K562 (cell line): ENCODE data around the gene HAPLN2. TPM values are rescaled to one million over a fixed set of nuclear protein-coding genes. Genes with fewer than 3 reads are reported as not detected.
A peak's percentile ranks its signal among the peaks of the same experiment; 100 is the strongest.

Experiments
- ARID1B ChIP-seq: fragments of 450-650 bp; IDR thresholded peaks from 2 replicates; pipeline ENCODE4 v1.6.1; 2016; ENCODE audit warnings: antibody characterized with exemption, mild to moderate bottlenecking, inconsistent platforms
- BRF1 ChIP-seq: IDR thresholded peaks from 3 replicates; pipeline ENCODE4 v1.6.1; 2011; ENCODE audit warnings: borderline replicate concordance, mild to moderate bottlenecking; ENCODE audit not compliant: insufficient read length; ENCODE audit errors: extremely low read depth
- FOXM1 ChIP-seq, 2 experiments: fragments of 450-650 bp in 1 of 2; sonication (generic) in 1 of 2; formaldehyde crosslinking in 1 of 2; IDR thresholded peaks; 2 replicates each; pipeline versions ENCODE4 v1.6.1 to v1.9.0; 2017 to 2022; ENCODE audit warnings: low read depth in 2 of 2, mild to moderate bottlenecking in 2 of 2, missing genetic modification reagents in 1 of 2, moderate library complexity in 1 of 2
- LCOR ChIP-seq: sonication (generic); formaldehyde crosslinking; IDR thresholded peaks from 2 replicates; pipeline ENCODE4 v1.8.0; 2022; ENCODE audit warnings: mild to moderate bottlenecking, missing genetic modification reagents
- MAFG ChIP-seq: fragments of 450-650 bp; conservative IDR thresholded peaks from 2 replicates; pipeline ENCODE4 v1.6.1; 2016; ENCODE audit warnings: missing genetic modification characterization, missing compliant biosample characterization
- MBD2 ChIP-seq: sonication (generic); IDR thresholded peaks from 2 replicates; pipeline ENCODE4 v1.6.1; 2016; ENCODE audit warnings: low read depth, borderline replicate concordance
- MXI1 ChIP-seq: IDR thresholded peaks from 2 replicates; pipeline ENCODE4 v1.6.1; 2011; ENCODE audit warnings: low read depth, mild to moderate bottlenecking, improper control_type of control experiment, low read length
- POLR2G ChIP-seq: fragments of 200-400 bp; formaldehyde crosslinking; IDR thresholded peaks from 2 replicates; pipeline ENCODE4 v1.6.1; 2017; ENCODE audit warnings: low read depth, mild to moderate bottlenecking, antibody characterized with exemption, low read length, moderate library complexity
- RBM34 ChIP-seq: fragments of 200-400 bp; formaldehyde crosslinking; IDR thresholded peaks from 2 replicates; pipeline ENCODE4 v1.6.1; 2018; ENCODE audit warnings: low read length, borderline replicate concordance; ENCODE audit not compliant: insufficient read depth
- YY1 ChIP-seq, 3 experiments: IDR thresholded peaks; 2 replicates each; pipeline ENCODE4 v1.6.1; 2011; ENCODE audit warnings: low read length in 2 of 3, mild to moderate bottlenecking in 2 of 3, moderate library complexity in 2 of 3, borderline replicate concordance in 1 of 3, control low read depth in 1 of 3, low read depth in 1 of 3; ENCODE audit not compliant: insufficient read depth in 3 of 3, insufficient replicate concordance in 2 of 3, control insufficient read depth in 1 of 3, insufficient read length in 1 of 3; ENCODE audit errors: extremely low read depth in 1 of 3
- ZBTB9 ChIP-seq: fragments of 450-650 bp; formaldehyde crosslinking; IDR thresholded peaks from 2 replicates; pipeline ENCODE4 v1.4.0; 2020; ENCODE audit warnings: mild to moderate bottlenecking, moderate library complexity
- polyA plus RNA-seq, 8 experiments: library from polyadenylated mRNA; depleted of rRNA in 4 of 8; stranded (reverse) in 5 of 8; unstranded in 3 of 8; fragments of >200 nt; fragmentation: Nextera tagmentation in 2 of 8; fragmentation: Illumina TruSeq in 1 of 8; extraction: Ambion mirVana in 2 of 8; extraction: Trizol in 1 of 8; gene quantifications; 2 replicates each; pipeline versions ENCODE4 v1.2.1 to v1.2.3, GENCODE V29; 2011 to 2014; ENCODE audit warnings: inconsistent platforms in 1 of 8, missing spikeins in 1 of 8
- total RNA-seq, 7 experiments: library from RNA; depleted of rRNA in 6 of 7; stranded (reverse); fragments of >200 nt in 6 of 7; fragmentation: Illumina TruSeq in 2 of 7; extraction: Trizol in 2 of 7; gene quantifications; 2 replicates each; pipeline versions ENCODE4 v1.2.1 to v1.2.3, GENCODE V29; 2011 to 2021; ENCODE audit warnings: low replicate concordance in 1 of 7
- TF ChIP-seq, protein P1 (sequence below): fragments of 250-450 bp; sonication (Bioruptor Pico); IDR thresholded peaks from 2 replicates; pipeline ENCODE4 v1.4.0; 2020
- TF ChIP-seq, protein P2 (sequence below): fragments of 450-650 bp; IDR thresholded peaks from 2 replicates; pipeline ENCODE4 v1.6.1; 2016; ENCODE audit warnings: antibody characterized with exemption
- TF ChIP-seq, protein P3 (sequence below): sonication (generic); formaldehyde crosslinking; IDR thresholded peaks from 2 replicates; pipeline ENCODE4 v1.8.0; 2022; ENCODE audit warnings: mild to moderate bottlenecking, missing genetic modification reagents
- TF ChIP-seq, protein P4 (sequence below): fragments of 450-650 bp; formaldehyde crosslinking; IDR thresholded peaks from 2 replicates; pipeline ENCODE4 v1.4.0; 2022; ENCODE audit warnings: missing genetic modification characterization

Gene HAPLN2
- total and polyA plus RNA-seq, 9 of the 15 experiments (the other 6 are each of a cell fraction or from before 2014, with no cell fraction given) = 0.14 to 5.2 (median 3.8) TPM; not detected in 4

DNA sequence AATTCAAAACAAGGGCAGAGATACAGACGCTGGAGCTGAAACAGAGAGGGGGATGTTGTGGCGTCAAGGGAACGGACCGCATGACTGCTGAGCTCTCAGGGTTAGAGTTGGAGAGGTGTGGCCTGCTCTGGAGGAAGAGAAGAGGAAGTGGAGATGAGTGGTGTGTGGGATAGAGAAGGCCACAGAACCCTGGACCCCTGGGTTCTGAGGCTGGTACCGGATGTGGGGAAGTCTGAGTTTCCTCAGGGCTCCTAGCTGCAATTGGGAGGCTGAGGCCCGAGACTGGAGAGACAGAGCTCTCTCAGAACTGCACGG, 24.5 kb downstream of the HAPLN2 start (continued):
- no peak for TF ChIP-seq FOXM1 (IDR thresholded peaks at IDR 0.05; ENCODE audit: low read depth)
- TF ChIP-seq FOXM1 (CRISPR knock-in tag; IDR thresholded peaks at IDR 0.05; ENCODE audit: low read depth) = no peak
- TF ChIP-seq POLR2G = 0 out of 2 replicates have a peak, but pooled peaks have one; percentile 26
- TF ChIP-seq, protein P1, sequence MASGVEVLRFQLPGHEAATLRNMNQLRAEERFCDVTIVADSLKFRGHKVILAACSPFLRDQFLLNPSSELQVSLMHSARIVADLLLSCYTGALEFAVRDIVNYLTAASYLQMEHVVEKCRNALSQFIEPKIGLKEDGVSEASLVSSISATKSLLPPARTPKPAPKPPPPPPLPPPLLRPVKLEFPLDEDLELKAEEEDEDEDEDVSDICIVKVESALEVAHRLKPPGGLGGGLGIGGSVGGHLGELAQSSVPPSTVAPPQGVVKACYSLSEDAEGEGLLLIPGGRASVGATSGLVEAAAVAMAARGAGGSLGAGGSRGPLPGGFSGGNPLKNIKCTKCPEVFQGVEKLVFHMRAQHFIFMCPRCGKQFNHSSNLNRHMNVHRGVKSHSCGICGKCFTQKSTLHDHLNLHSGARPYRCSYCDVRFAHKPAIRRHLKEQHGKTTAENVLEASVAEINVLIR = no peak
- no peak for TF ChIP-seq YY1 (IDR thresholded peaks at IDR 0.05; ENCODE audit: borderline replicate concordance in 1 of 3, control insufficient read depth in 1 of 3, extremely low read depth in 1 of 3, insufficient read depth in 3 of 3, insufficient read length in 1 of 3, insufficient replicate concordance in 2 of 3, low read depth in 1 of 3, low read length in 2 of 3)
- no peak for TF ChIP-seq MXI1
- TF ChIP-seq, protein P2, sequence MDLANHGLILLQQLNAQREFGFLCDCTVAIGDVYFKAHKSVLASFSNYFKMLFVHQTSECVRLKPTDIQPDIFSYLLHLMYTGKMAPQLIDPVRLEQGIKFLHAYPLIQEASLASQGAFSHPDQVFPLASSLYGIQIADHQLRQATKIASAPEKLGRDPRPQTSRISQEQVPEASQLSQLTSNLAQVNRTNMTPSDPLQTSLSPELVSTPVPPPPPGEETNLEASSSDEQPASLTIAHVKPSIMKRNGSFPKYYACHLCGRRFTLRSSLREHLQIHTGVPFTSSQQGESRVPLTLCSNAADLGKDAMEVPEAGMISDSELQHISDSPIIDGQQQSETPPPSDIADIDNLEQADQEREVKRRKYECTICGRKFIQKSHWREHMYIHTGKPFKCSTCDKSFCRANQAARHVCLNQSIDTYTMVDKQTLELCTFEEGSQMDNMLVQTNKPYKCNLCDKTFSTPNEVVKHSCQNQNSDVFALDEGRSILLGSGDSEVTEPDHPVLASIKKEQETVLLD = no peak
- TF ChIP-seq BRF1 = no peak
- no peak for TF ChIP-seq ZBTB9 (CRISPR knock-in tag)
- TF ChIP-seq MAFG = no peak
- no peak for TF ChIP-seq RBM34
- TF ChIP-seq ARID1B = no peak
- TF ChIP-seq, protein P3, sequence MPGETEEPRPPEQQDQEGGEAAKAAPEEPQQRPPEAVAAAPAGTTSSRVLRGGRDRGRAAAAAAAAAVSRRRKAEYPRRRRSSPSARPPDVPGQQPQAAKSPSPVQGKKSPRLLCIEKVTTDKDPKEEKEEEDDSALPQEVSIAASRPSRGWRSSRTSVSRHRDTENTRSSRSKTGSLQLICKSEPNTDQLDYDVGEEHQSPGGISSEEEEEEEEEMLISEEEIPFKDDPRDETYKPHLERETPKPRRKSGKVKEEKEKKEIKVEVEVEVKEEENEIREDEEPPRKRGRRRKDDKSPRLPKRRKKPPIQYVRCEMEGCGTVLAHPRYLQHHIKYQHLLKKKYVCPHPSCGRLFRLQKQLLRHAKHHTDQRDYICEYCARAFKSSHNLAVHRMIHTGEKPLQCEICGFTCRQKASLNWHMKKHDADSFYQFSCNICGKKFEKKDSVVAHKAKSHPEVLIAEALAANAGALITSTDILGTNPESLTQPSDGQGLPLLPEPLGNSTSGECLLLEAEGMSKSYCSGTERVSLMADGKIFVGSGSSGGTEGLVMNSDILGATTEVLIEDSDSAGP (CRISPR knock-in tag) = no peak
- 0 out of 2 replicates have a peak, but pooled peaks have one; percentile 12 for TF ChIP-seq LCOR
- TF ChIP-seq, protein P4, sequence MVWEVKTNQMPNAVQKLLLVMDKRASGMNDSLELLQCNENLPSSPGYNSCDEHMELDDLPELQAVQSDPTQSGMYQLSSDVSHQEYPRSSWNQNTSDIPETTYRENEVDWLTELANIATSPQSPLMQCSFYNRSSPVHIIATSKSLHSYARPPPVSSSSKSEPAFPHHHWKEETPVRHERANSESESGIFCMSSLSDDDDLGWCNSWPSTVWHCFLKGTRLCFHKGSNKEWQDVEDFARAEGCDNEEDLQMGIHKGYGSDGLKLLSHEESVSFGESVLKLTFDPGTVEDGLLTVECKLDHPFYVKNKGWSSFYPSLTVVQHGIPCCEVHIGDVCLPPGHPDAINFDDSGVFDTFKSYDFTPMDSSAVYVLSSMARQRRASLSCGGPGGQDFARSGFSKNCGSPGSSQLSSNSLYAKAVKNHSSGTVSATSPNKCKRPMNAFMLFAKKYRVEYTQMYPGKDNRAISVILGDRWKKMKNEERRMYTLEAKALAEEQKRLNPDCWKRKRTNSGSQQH (CRISPR knock-in tag) = no peak
- TF ChIP-seq MBD2 = no peak
